ENCODE measurements around the gene GNG4.
"Not testable (repeated sequence)": the region's sequence is repeated elsewhere in the genome, so short reads cannot be mapped to it uniquely, and the experiment has no call there.

GNG4 gene

GRCh38 chr1:235625831-235626230 is 23.8 kb downstream of the GNG4 start:
- DNase-seq (ENCODE audit: low read depth, low spot score): no peak

GRCh38 chr1:235625340-235625739 is 24.2 kb downstream of the GNG4 start:
- DNase-seq (ENCODE audit: low read depth, low spot score): no peak

GRCh38 chr1:235624721-235625333 is 24.8 kb downstream of the GNG4 start:
- peak; percentile 91 for DNase-seq (ENCODE audit: low read depth, low spot score)

DNA sequence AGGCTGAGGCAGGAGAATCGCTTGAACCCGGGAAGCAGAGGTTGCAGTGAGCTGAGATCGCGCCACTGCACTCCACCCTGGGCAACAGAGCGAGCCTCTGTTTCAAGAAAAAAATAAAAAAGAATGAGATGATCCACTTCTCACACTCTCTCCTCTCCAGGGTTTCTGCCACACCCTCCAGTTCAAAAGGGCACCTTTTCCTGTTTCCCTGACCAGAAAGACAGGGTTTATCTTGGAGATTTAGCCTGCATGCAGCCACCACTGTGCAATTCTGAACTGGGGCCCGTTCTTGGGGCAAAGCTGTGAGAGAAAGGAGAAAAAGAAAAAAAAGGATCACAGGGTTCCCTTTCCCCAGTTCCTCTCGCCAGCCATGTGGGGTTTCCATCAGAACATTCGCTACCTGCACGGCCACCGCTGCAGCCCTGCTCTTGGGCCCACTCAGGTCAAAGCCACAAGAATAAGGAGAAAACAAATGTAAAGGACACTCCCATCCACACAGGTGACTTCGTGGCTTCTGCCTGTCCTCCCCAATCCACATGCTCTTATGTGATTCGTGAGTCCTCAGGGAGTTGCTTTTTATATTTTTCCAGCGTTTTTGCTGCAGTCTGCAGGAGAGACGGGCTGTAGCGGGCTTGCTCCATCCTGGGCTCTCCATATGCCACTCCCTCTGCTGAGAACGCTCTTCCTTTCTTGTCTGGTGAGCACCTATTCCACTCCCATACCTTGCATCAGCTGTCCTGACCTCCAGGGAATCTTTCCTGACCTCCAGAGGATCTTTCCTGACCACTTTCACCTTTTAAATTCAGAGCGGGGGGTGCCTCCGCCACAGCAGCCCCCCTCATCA is 26.4 kb downstream of the GNG4 start:
- no peak for DNase-seq (ENCODE audit: low read depth, low spot score)

DNA sequence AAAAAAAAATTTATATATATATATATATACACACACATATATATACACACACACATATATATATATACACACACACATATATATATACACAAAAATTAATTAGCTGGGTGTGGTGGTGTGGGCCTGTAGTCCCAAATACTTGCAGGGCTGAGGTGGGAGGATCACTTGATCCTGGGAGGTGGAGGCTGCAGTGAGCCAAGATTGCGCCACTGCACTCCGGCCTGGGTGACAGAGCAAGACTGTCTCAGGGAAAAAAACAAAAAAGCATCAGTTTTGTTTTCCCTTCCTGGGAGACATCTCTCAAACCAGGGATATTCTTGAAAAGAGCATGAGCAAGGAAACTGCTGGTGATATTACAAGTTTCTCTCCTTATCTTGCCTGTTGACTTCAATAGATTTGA is 30.4 kb downstream of the GNG4 start:
- not testable (repeated sequence) for DNase-seq (ENCODE audit: low read depth, low spot score)

GRCh38 chr1:235617808-235618207 is 31.8 kb downstream of the GNG4 start:
- no peak for DNase-seq (ENCODE audit: low read depth, low spot score)

- no peak for DNase-seq (ENCODE audit: low read depth, low spot score)
Measured at GRCh38 chr1:235617140-235617539, 32.4 kb downstream of the GNG4 start.

GRCh38 chr1:235614442-235614954 is 35.1 kb downstream of the GNG4 start:
- no peak for DNase-seq (ENCODE audit: low read depth, low spot score)

DNA sequence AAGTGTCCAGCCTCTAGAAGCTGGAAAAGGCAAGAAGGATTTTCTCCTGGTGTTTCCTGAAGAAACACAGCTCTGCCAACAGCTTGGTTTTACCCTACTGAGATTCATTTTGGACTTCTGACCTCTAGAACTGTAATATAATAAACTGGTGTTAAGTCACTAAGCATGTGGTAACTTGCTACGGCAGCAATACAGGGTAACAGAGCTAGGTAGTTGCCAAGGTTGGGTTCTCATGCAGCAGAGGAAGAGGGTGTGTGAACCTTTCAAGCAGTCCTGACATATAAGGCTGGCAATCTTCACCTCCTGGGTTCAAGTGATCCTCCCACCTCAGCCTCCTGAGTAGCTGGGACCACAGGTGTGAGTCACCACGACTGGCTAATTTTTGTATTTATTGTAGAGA is 36.0 kb downstream of the GNG4 start:
- DNase-seq (ENCODE audit: low read depth, low spot score): no peak

GRCh38 chr1:235612761-235613160 is 36.8 kb downstream of the GNG4 start:
- DNase-seq (ENCODE audit: low read depth, low spot score): no peak

GRCh38 chr1:235610157-235610556 is 39.4 kb downstream of the GNG4 start:
- no peak for DNase-seq (ENCODE audit: low read depth, low spot score)

DNA sequence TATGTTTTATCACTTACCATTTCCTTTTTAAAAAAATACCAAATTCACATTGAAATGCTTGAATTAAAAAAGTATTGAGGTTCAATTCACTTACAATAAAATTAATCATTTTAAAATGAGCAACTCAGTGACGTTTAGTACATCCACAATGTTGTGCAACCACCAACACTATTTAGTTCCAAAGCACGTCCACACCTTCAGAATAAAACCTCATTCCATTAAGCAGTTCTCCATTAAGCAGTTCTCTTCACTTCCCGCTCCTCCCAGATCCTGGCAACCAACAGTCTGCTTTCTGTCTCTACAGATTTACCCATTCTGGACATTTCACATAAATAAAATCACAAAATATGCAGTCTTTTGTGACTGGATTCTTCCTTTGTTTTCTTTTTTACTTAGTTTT is 41.3 kb downstream of the GNG4 start:
- DNase-seq (ENCODE audit: low read depth, low spot score): no peak

GRCh38 chr1:235607284-235607683 is 42.3 kb downstream of the GNG4 start:
- no peak for DNase-seq (ENCODE audit: low read depth, low spot score)

- no peak for DNase-seq (ENCODE audit: low read depth, low spot score)
Measured at GRCh38 chr1:235601104-235601503, 48.5 kb downstream of the GNG4 start.

DNA sequence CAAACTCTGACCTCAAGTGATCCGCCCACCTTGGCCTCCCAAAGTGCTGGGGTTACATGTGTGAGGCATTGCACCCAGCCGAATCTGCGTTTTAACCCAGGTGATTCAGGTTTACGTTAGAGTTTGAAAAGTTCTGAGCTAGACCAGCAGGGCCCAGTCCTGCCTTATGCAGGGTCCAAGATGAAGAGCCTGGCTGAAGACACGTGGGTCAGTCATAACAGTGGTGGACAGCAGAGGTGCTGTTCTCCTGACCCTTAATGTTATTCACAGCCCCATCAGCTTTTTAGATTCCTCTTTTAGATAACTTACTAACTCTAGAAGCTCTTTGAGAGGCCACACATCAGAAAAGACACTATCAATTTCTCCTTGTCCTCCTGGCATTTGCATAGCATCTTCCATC is 50.0 kb downstream of the GNG4 start:
- no peak for DNase-seq (ENCODE audit: low read depth, low spot score)

DNA sequence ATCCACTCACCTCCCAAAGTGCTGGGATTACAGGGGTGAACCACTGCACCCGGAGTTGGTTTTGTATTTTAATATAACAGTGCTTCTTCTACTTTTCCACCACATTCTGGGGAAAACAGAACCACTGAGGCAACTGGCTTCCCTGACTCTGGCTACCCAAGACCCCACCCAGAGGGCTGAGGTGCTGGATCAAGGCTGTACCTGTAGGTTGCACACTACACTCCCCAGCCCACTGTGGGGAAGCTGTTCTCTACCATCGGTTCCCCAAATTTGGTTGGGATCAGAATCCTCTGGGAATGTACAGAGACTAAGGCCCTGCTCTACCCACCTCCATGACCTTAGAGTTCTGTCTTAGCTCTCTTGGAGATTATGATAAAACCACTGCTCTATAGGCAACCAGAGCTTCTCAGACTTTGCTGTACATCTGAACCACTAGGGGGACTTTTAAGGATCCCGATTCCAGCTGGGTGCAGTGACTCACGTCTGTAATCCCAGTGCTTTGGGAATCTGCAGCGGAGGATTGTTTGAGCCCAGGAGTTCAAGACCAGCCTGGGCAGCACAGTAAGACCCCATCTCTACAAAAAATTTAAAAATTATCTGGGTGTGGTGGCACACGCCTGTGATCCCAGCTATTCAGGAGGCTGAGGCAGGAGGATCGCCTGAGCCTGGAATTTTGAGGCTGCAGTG is 51.6 kb downstream of the GNG4 start:
- DNase-seq (ENCODE audit: low read depth, low spot score): peak; percentile 10

DNA sequence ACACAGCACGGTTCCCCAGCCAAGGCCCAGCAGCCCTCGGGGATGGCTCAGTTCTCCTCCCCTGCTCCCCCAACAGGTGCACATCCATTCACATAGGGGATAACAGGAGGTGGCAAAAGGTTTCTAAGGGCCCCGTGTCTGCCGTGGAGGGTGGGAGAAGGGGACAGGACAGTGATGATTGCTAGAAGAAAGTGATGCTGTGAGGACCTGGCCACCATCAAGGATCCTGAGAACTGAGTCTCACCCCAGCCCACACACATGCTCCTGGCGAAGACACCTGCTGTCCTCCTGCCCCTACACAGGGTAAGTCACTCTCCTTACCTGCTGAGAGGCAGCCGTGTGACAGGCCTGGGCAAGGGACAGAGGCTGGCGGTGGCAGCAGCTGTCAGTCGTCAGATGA is 54.5 kb downstream of the GNG4 start:
- no peak for DNase-seq (ENCODE audit: low read depth, low spot score)

DNA sequence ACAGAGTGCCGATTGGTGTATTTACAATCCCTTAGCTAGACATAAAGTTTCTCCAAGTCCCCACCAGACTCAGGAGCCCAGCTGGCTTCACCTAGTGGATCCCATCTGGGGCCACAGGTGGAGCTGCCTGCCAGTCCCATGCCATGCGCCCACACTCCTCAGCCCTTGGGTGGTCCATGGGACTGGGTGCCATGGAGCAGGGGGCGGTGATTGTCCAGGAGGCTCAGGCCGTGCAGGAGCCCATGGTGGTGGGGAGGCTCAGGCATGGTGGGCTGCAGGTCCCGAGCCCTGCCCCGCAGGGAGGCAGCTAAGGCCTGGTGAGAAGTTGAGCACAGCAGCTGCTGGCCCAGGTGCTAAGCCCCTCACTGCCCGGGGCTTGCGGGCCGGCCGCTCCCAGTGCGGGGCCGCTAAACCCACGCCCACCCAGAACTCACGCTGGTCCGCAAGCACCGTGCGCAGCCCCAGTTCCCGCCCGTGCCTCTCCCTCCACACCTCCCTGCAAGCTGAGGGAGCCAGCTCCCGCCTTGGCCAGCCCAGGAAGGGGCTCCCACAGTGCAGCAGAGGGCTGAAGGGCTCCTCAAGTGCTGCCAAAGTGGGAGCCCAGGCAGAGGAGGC is 55.2 kb downstream of the GNG4 start:
- DNase-seq (ENCODE audit: low read depth, low spot score): not testable (repeated sequence)

DNA sequence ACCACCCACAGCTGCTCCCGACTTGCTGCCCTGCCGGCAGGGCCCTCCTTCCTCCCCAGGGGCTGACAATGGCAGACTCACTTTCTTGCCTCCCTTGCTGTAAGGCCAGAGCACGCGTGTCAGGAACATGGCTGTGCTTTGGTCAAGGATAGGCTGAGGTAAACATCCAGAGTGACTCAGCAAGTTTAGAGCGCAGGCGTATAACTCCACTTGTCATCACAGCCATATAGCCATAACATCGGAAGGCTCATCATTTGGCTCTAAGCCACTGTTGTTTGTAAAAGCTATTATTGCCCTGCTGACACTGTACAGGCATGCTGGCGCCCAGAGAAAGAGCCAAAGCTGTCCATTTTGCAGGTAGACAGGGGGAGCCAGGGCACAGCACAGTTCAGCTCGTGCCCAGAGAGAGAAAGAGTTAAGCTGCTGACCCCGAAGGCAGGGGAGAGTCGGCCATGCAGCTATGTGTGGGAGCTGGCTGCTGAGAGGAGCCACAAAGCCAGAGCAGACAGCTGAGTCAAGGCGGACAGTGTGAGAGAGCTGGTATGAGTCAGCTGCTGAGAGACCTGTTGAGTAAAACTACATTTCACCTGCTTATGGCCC is 60.6 kb downstream of the GNG4 start:
- DNase-seq (ENCODE audit: low read depth, low spot score): no peak

DNA sequence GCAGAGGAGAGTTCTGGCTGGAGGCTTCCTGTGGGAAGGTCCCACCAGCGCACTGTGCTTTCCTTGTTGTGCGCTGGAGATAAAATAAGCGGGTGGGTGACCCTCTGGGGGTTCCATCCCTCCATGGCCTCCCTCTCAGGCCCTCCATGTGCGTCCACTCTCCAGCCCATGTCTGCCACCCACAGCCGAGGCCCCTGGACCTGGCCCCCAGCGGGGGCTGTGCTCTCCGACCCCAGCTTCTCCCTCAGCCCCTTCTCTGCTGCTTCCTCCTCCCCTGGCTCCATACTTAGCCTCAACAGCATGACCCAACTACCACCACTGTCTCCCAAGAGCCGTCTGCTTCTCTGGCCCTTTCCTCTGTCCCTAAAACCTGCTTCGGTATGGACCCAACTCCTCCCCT is 61.4 kb downstream of the GNG4 start:
- no peak for DNase-seq (ENCODE audit: low read depth, low spot score)

DNA sequence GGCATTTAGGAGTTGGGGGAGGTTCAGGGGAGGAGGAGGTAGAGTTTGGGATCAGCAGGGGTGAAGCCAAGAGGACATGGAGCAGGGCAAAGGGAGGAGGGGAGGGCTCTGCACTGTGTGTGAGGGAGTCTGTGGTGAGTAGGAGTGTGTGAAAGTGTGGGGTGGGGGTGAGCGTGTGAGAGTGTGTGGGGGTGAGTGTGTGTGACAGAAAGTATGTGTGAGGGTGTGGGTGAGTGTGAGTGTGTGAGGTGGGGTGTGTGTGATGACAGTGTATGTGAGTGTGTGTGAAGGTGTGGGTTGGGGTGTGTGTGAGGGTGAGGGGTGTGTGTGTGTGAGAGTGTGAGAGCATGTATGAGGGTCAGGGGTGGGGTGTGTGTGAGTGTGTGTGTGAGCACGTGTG is 62.6 kb downstream of the GNG4 start:
- no peak for DNase-seq (ENCODE audit: low read depth, low spot score)

GRCh38 chr1:235586413-235586812 is 63.2 kb downstream of the GNG4 start:
- no peak for DNase-seq (ENCODE audit: low read depth, low spot score)

Measured in smooth muscle cell of the brain vasculature (primary cell).